ENCODE results near the gene ZMIZ1. TPM values are rescaled to one million over a fixed set of nuclear protein-coding genes. Genes with fewer than 3 reads are reported as not detected.
A peak's percentile ranks its signal among the peaks of the same experiment; 100 is the strongest.

The ZMIZ1 gene
- total RNA-seq, 1 experiment from 2014 or later = 22.8 TPM

- no peak for DNase-seq (ENCODE audit: low read depth)
Observed at GRCh38 chr10:79030705-79031104, 38.1 kb upstream of the ZMIZ1 start.

GRCh38 chr10:79031723-79032122 is 37.0 kb upstream of the ZMIZ1 start:
- DNase-seq (ENCODE audit: low read depth) = no peak

- no peak for DNase-seq (ENCODE audit: low read depth)
Observed at GRCh38 chr10:79034271-79034876, 34.4 kb upstream of the ZMIZ1 start.

GRCh38 chr10:79036416-79036815 is 32.4 kb upstream of the ZMIZ1 start:
- DNase-seq (ENCODE audit: low read depth) = peak; percentile 28

GRCh38 chr10:79038104-79038840 is 30.5 kb upstream of the ZMIZ1 start:
- DNase-seq (ENCODE audit: low read depth) = no peak

GRCh38 chr10:79038841-79039201 is 29.9 kb upstream of the ZMIZ1 start:
- DNase-seq (ENCODE audit: low read depth) = no peak

GRCh38 chr10:79042639-79043411 is 25.9 kb upstream of the ZMIZ1 start:
- no peak for DNase-seq (ENCODE audit: low read depth)

GRCh38 chr10:79044036-79044632 is 24.6 kb upstream of the ZMIZ1 start:
- no peak for DNase-seq (ENCODE audit: low read depth)

- no peak for DNase-seq (ENCODE audit: low read depth)
Observed at GRCh38 chr10:79044846-79045245, 23.9 kb upstream of the ZMIZ1 start.

GRCh38 chr10:79045566-79046175 is 23.1 kb upstream of the ZMIZ1 start:
- DNase-seq (ENCODE audit: low read depth) = no peak

GRCh38 chr10:79046326-79046725 is 22.4 kb upstream of the ZMIZ1 start:
- DNase-seq (ENCODE audit: low read depth) = no peak

- no peak for DNase-seq (ENCODE audit: low read depth)
Observed at GRCh38 chr10:79046741-79047583, 21.8 kb upstream of the ZMIZ1 start.

- DNase-seq (ENCODE audit: low read depth) = no peak
Observed at GRCh38 chr10:79047584-79047874, 21.2 kb upstream of the ZMIZ1 start.

GRCh38 chr10:79047875-79048638 is 20.7 kb upstream of the ZMIZ1 start:
- DNase-seq (ENCODE audit: low read depth) = no peak

- no peak for DNase-seq (ENCODE audit: low read depth)
Observed at GRCh38 chr10:79048639-79049550, 19.9 kb upstream of the ZMIZ1 start.

GRCh38 chr10:79049931-79050895 is 18.6 kb upstream of the ZMIZ1 start:
- no peak for DNase-seq (ENCODE audit: low read depth)

GRCh38 chr10:79050896-79051555 is 17.7 kb upstream of the ZMIZ1 start:
- no peak for DNase-seq (ENCODE audit: low read depth)
